Adipose tissue (tissue), 3 donors: ENCODE data around the gene ETS1. TPM values are rescaled to one million over a fixed set of nuclear protein-coding genes. Genes with fewer than 3 reads are reported as not detected.

Experiments
- H3K27ac ChIP-seq: one replicate; pipeline ENCODE4 v1.5.1; 2013; ENCODE audit warnings: low read depth, low read length
- WGBS, 3 donors: extraction: QIAGEN DNeasy Blood & Tissue Kit; methylation state at CpG; one replicate each; pipeline ENCODE4 v1.1.7; 2013; 5-methylcytosine and 5-hydroxymethylcytosine counted together
- polyA plus RNA-seq, 3 donors: library from polyadenylated mRNA; stranded (reverse); fragments of 200-250 nt; gene quantifications; one replicate each; pipeline ENCODE4 v1.2.3, GENCODE V29; 2013
- donor health status: healthy with polysubstance abuse.
- donor health status: Bipolar disorder and iron deficiency.
- donor health status: healthy.

ETS1 gene
- polyA plus RNA-seq, 3 donors: 13.7 to 89.4 (median 51.5) TPM

- H3K27ac ChIP-seq: no peak overlapping the region
- WGBS, 3 donors: 63 to 73% (median 71%) methylated on average over 9 of the region's 9 CpGs
These were observed 33.1 kb upstream of the ETS1 start for GRCh38 chr11:128620309-128621100.

- WGBS, 3 donors: 79 to 85% (median 82%) methylated on average over 10 of the region's 10 CpGs
These were observed 32.4 kb upstream of the ETS1 start for GRCh38 chr11:128619540-128620308.

GRCh38 chr11:128619007-128619406, 31.6 kb upstream of the ETS1 start:
- no peak overlapping the region for H3K27ac ChIP-seq
- WGBS, 3 donors: 84 to 92% (median 91%) methylated on average over 5 of the region's 5 CpGs

More at GRCh38 chr11:128619540-128620308, 32.4 kb upstream of the ETS1 start:
- no peak overlapping the region for H3K27ac ChIP-seq

- H3K27ac ChIP-seq: no peak overlapping the region
- 95% methylated on average over 7 of the region's 7 CpGs for WGBS, 3 donors
These were observed 31.2 kb upstream of the ETS1 start for GRCh38 chr11:128618603-128619002.

GRCh38 chr11:128616161-128616560, 28.8 kb upstream of the ETS1 start:
- 66 to 78% (median 74%) methylated on average over 7 of the region's 7 CpGs for WGBS, 3 donors
- no peak overlapping the region for H3K27ac ChIP-seq

- H3K27ac ChIP-seq: no peak overlapping the region
- 93 to 96% (median 96%) methylated on average over 7 of the region's 7 CpGs for WGBS, 3 donors
These were observed 28.3 kb upstream of the ETS1 start for GRCh38 chr11:128615612-128616011.

GRCh38 chr11:128615076-128615475, 27.7 kb upstream of the ETS1 start:
- 77 to 92% (median 92%) methylated on average over 11 of the region's 11 CpGs for WGBS, 3 donors

GRCh38 chr11:128614026-128614425, 26.7 kb upstream of the ETS1 start:
- H3K27ac ChIP-seq: no peak overlapping the region
- WGBS, 3 donors: 82 to 93% (median 89%) methylated on average over 6 of the region's 6 CpGs

More at GRCh38 chr11:128615076-128615475, 27.7 kb upstream of the ETS1 start:
- H3K27ac ChIP-seq: no peak overlapping the region

- WGBS, 3 donors: 71 to 92% (median 78%) methylated on average over 8 of the region's 8 CpGs
- H3K27ac ChIP-seq: no peak overlapping the region
These were observed 26.1 kb upstream of the ETS1 start for GRCh38 chr11:128613300-128613995.

- 35 to 79% (median 42%) methylated on average over 18 of the region's 18 CpGs for WGBS, 3 donors
- H3K27ac ChIP-seq: no peak overlapping the region
These were observed 23.6 kb upstream of the ETS1 start for GRCh38 chr11:128610721-128611617.

GRCh38 chr11:128609785-128610184, 22.4 kb upstream of the ETS1 start:
- no peak overlapping the region for H3K27ac ChIP-seq
- 77 to 83% (median 80%) methylated on average over 6 of the region's 6 CpGs for WGBS, 3 donors

- 77 to 79% (median 77%) methylated on average over 10 of the region's 10 CpGs for WGBS, 3 donors
- no peak overlapping the region for H3K27ac ChIP-seq
These were observed 21.5 kb upstream of the ETS1 start for GRCh38 chr11:128608746-128609407.

GRCh38 chr11:128607819-128608218, 20.5 kb upstream of the ETS1 start:
- 48 to 95% (median 89%) methylated on average over 5 of the region's 5 CpGs for WGBS, 3 donors
- no peak overlapping the region for H3K27ac ChIP-seq

- 73 to 85% (median 76%) methylated on average over 5 of the region's 5 CpGs for WGBS, 3 donors
- no peak overlapping the region for H3K27ac ChIP-seq
These were observed 17.4 kb upstream of the ETS1 start for GRCh38 chr11:128604723-128605122.

GRCh38 chr11:128603752-128604414, 16.5 kb upstream of the ETS1 start:
- WGBS, 3 donors: 74 to 80% (median 76%) methylated on average over 5 of the region's 5 CpGs
- no peak overlapping the region for H3K27ac ChIP-seq

- no peak overlapping the region for H3K27ac ChIP-seq
- WGBS, 3 donors: 69 to 81% (median 80%) methylated on average over 3 of the region's 3 CpGs
These were observed 15.8 kb upstream of the ETS1 start for GRCh38 chr11:128603003-128603696.
